GM12801 (cell line): ENCODE measurements around the gene FAF1.

ENCODE experiments used
- TF ChIP-seq, protein P1 (sequence below): IDR thresholded peaks from one replicate; pipeline ENCODE4 v1.5.1; 2011; ENCODE audit warnings: control low read depth; ENCODE audit not compliant: insufficient read length; ENCODE audit errors: extremely low read depth

Gene FAF1

DNA sequence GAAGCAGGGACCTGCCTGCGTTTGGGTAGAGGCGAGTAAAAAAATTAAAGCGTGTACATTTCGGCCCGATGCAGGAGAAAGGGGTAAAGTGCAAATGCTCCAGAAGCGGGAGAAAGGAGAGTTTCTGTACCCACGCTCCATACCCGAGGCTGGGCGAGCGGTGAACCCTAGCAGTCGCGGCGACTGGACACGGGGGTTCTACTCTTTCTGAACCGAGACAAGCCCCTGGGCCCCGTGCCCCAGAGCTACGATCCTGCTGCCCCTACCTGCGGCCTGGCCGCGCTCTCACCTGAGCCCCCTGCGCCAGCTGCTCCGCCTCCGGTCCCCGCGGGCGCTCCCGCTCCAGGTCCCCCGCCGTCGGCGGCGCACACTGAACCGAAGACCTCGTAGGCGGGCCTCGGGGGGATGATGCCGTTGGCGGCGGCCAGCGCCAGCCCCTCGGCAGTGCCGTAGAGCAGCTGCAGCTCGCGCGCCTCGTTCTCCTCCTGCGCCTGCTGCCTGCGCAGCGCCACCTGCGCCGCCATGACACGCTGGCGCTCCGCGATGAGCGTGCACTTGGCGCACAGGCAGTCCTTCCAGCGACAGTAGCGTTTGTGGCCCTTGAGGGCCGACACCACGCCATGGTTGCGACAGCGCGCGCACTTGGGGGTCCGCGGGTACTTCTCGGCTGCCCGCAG, 539.2 kb downstream of the FAF1 start:
- TF ChIP-seq, protein P1, sequence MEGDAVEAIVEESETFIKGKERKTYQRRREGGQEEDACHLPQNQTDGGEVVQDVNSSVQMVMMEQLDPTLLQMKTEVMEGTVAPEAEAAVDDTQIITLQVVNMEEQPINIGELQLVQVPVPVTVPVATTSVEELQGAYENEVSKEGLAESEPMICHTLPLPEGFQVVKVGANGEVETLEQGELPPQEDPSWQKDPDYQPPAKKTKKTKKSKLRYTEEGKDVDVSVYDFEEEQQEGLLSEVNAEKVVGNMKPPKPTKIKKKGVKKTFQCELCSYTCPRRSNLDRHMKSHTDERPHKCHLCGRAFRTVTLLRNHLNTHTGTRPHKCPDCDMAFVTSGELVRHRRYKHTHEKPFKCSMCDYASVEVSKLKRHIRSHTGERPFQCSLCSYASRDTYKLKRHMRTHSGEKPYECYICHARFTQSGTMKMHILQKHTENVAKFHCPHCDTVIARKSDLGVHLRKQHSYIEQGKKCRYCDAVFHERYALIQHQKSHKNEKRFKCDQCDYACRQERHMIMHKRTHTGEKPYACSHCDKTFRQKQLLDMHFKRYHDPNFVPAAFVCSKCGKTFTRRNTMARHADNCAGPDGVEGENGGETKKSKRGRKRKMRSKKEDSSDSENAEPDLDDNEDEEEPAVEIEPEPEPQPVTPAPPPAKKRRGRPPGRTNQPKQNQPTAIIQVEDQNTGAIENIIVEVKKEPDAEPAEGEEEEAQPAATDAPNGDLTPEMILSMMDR: no peak

DNA sequence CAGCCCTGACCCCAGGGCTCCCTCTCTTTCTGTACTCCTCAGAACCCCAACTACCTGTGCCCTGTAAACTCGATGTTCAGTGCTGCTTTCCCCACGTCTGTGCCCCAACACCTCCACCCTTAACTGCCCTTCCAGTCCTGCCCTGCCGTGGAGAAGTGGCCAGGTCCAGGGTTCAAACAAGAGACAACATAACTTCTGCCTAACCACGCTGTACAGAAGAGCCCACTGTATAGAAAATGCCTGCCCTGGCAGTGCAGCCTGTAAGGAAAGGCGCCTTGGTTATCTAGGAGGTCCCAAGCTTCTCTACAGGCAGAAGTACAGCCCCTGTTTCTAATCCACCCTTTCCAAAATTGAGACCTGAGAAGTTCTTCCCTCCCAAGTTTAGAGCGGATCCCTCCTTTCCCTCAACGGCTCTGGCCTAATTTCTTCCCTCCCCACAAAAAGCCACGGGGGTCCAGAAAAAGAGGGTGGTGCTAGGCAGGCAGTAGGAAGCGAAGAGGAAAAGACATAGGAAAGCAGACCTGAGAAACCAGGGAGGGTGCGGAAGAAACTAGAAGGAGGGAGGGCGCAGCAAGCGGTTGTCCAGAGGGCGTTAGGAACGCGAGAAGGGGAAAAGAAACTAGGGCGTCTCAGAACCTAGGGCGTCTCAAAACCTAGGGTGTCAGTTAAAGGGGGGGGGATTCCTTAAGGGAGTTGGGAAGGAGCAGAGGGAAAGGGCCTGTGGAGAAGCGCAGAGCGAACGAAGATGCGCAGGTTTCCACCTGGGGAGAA, 540.0 kb downstream of the FAF1 start:
- TF ChIP-seq, protein P1: no peak

DNA sequence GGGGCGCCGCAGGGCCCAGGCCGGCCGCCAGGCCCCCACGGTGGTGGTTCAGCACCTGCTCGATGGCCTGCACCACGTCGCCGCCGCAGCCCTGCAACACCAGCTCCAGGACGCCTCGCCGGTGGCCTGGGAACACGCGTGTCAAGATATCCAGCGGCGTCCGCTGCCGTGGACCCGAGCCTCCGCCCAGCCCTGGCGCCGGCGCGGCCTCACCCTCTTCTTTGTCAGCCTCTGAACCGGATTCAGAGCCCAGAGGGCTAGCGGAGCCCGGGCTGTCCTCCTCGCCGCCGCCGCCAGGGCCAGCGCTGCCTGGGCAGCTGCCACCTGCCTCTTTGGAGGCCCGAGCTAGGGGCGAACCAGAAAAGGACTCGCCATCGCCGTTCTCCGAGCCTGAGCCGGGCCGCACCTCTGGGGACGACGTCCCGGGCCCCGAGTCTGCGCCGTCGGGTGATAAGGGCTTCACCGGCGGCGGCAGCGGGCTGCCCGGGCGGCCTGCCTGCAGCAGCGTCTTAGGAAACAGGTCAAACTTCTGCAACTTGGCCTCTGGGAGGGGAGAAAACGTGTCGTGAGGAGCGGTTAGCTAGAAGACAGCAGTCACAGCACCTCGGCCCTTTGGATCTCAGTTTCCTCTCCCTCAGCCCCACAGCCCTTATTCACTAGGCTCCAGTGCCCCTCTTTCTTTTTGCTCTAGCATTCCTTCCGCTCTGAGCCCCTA, 540.7 kb downstream of the FAF1 start:
- TF ChIP-seq, protein P1: no peak

DNA sequence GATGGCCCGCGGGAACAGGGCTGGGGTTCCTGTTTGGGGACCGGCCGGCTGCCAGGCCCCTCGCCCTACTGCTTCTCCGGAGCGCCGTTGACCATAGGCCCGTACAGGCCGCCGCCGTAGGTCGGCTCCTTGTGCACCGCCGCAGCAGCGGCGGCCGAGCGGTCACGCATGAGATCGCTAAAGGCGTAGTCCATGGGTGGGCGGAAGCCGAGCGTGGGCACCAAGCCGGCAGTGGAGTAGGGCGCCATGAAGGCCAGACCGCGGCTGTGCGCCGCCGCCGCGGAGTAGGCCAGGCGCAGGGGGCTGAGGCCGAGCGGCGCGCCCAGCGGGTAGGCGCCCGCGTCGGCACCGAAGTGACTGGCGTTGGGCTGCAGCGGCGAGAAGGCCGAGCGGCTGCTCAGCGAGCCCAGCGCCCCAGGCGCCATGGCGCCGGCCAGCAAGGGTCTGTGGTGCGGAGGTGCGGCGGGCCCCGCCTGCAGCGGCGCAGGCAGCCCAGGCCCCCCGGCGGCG, 541.4 kb downstream of the FAF1 start:
- TF ChIP-seq, protein P1: no peak

DNA sequence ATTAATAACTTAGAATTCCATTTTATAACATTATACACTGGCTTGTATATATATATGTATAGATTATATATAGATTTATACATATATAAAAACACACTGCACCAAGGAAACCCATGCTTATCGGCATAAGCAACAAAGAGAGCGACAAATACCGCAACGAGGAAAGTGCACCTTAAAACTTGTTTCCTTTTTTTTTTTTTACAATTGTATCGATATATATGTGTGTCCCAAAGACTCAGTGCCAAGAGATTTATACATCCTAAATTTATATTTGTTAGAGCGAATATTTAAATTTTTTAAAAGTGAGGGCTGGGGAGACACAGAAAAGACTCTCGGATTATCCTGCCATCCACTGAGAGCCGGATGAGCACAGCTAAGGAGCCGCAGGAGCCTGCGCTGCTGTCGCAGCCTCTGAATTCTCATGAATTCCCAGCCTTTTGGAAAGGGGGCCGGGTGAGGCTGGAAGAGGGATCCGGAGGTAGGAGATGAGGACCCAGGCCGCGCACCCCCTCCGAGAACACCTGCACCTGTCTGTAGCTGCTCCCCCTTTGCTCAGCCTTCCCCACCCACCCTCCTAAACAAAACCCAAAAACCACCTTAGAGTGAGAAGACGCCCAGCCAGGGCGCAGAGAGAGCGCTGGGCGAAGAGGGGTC, 542.0 kb downstream of the FAF1 start:
- TF ChIP-seq, protein P1: no peak

DNA sequence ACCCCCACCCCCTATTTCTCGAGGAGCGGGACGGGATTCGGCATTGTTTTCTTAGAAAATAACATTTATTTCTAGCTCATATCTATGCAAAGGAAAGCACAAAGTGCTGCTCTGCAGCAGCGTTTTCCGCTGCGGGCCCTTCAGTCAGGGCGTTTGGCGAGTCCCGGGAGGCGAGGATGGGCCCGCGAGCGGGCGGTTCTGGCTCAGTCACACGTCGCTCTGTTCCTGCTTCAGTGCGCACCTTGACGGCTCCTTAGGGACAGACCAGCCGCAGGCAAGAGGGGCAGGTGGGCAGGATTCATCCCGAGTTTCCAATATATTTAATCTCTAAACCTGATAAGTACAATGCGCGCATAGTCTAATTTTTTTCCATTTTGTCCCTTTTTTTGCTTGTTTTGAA, 542.6 kb downstream of the FAF1 start:
- TF ChIP-seq, protein P1: no peak
